ENCODE measurements around the gene WIPI1. TPM values are rescaled to one million over a fixed set of nuclear protein-coding genes. Genes with fewer than 3 reads are reported as not detected.
"Not testable (repeated sequence)": the region's sequence is repeated elsewhere in the genome, so short reads cannot be mapped to it uniquely, and the experiment has no call there.

WIPI1 gene
- total and polyA plus RNA-seq, 4 experiments from 2014 or later: 4.4 to 12.3 (median 9.9) TPM

- no peaks in the 10 kb centered on the region for H3K4me1 ChIP-seq (ENCODE audit: insufficient read depth, low read length)
- no peaks in the 10 kb centered on the region for H3K27me3 ChIP-seq (ENCODE audit: insufficient read depth, low read length)
- peaks cover 20 to 30% of the 10 kb centered on the region in 2 donors for H3K36me3 Mint-ChIP-seq
- no peak overlapping the region for H3K4me3 Mint-ChIP-seq
- H3K9me3 ChIP-seq (ENCODE audit: control insufficient read depth in 1 of 2, low read length in 2 of 2): no peaks in the 10 kb centered on the region
- H3K4me3 ChIP-seq (ENCODE audit: low read length in 2 of 2): no peak overlapping the region
- peaks cover 2 to 13% (median 5%) of the 10 kb centered on the region in 4 donors for H3K4me1 Mint-ChIP-seq
- H3K9me3 Mint-ChIP-seq: peaks cover 0 to 7% (median 3%) of the 10 kb centered on the region in 8 donors
- H3K36me3 ChIP-seq (ENCODE audit: insufficient read depth, low read length): peaks cover 8% of the 10 kb centered on the region
- POLR2A ChIA-PET (ENCODE audit: partially characterized antibody): no interaction called here
- H3K27me3 Mint-ChIP-seq: no peaks in the 10 kb centered on the region
- peak overlapping the region in 2 of 7 donors; percentile 25 to 29 for H3K27ac Mint-ChIP-seq
- H3K27ac ChIP-seq (ENCODE audit: low read depth, low read length): no peak overlapping the region
- no peak for DNase-seq
- CTCF ChIA-PET (ENCODE audit: partially characterized antibody): interaction anchor here (0.6 kb wide), 1 partner anchor 15 kb away, joined by 3 read pairs; no protein-coding TSS in a partner anchor
- intact Hi-C loops (cut with micrococcal nuclease): no loop called here
These were observed 35.8 kb downstream of the WIPI1 start for GRCh38 chr17:68421486-68421885.

GRCh38 chr17:68420065-68420464 lies 37.2 kb downstream of the WIPI1 start:
- H3K27me3 ChIP-seq (ENCODE audit: insufficient read depth, low read length): no peaks in the 10 kb centered on the region
- CTCF ChIA-PET (ENCODE audit: partially characterized antibody): interaction anchor here (1.5 kb wide), 1 partner anchor 21 kb away, joined by 3 read pairs; no protein-coding TSS in a partner anchor
- H3K36me3 ChIP-seq (ENCODE audit: insufficient read depth, low read length): peaks cover 8% of the 10 kb centered on the region
- Mint-ChIP-seq H3K4me3 (no peak overlapping the region), H3K27ac (no peak overlapping the region), H3K4me1 (peaks cover 5 to 23% (median 15%) of the 10 kb centered on the region in 4 donors), H3K9me3 (peaks cover 0 to 14% (median 6%) of the 10 kb centered on the region in 8 donors), H3K36me3 (peaks cover 25 to 28% of the 10 kb centered on the region in 2 donors), H3K27me3 (no peaks in the 10 kb centered on the region)
- DNase-seq: no peak
- no peaks in the 10 kb centered on the region for H3K9me3 ChIP-seq (ENCODE audit: control insufficient read depth in 1 of 2, low read length in 2 of 2)
- intact Hi-C loops (cut with micrococcal nuclease): no loop called here
- POLR2A ChIA-PET (ENCODE audit: partially characterized antibody): interaction anchor here (0.6 kb wide), 1 partner anchor 216 kb away, joined by 3 read pairs; no protein-coding TSS in a partner anchor
- H3K27ac ChIP-seq (ENCODE audit: low read depth, low read length): no peak overlapping the region
- no peak overlapping the region for H3K4me3 ChIP-seq (ENCODE audit: low read length in 2 of 2)
- peaks cover 4% of the 10 kb centered on the region for H3K4me1 ChIP-seq (ENCODE audit: insufficient read depth, low read length)

GRCh38 chr17:68418876-68419275 lies 38.4 kb downstream of the WIPI1 start:
- intact Hi-C loops (cut with micrococcal nuclease): loop anchor here (10.0 kb wide), 1 partner anchor 46 kb away; no protein-coding TSS in a partner anchor

GRCh38 chr17:68417317-68417716 lies 40.0 kb downstream of the WIPI1 start:
- CTCF ChIA-PET (ENCODE audit: partially characterized antibody): interaction anchor here (1.7 to 5.1 kb wide), 3 partner anchors 15 to 128 kb away, joined by 3 to 27 read pairs (median 16); no protein-coding TSS in a partner anchor
- Mint-ChIP-seq H3K9me3 (peaks cover 0 to 21% (median 9%) of the 10 kb centered on the region in 8 donors), H3K27ac (peak overlapping the region in 1 of 7 donors; percentile 7), H3K4me1 (peaks cover 16 to 36% (median 28%) of the 10 kb centered on the region in 4 donors), H3K4me3 (no peak overlapping the region), H3K36me3 (peaks cover 21 to 33% of the 10 kb centered on the region in 2 donors), H3K27me3 (no peaks in the 10 kb centered on the region)
- H3K27me3 ChIP-seq (ENCODE audit: insufficient read depth, low read length): no peaks in the 10 kb centered on the region
- DNase-seq: no peak
- no peak overlapping the region for H3K4me3 ChIP-seq (ENCODE audit: low read length in 2 of 2)
- peaks cover 8% of the 10 kb centered on the region for H3K36me3 ChIP-seq (ENCODE audit: insufficient read depth, low read length)
- H3K27ac ChIP-seq (ENCODE audit: low read depth, low read length): no peak overlapping the region
- peaks cover 16% of the 10 kb centered on the region for H3K4me1 ChIP-seq (ENCODE audit: insufficient read depth, low read length)
- no peaks in the 10 kb centered on the region for H3K9me3 ChIP-seq (ENCODE audit: control insufficient read depth in 1 of 2, low read length in 2 of 2)
- POLR2A ChIA-PET (ENCODE audit: partially characterized antibody): no interaction called here
- intact Hi-C loops (cut with micrococcal nuclease): loop anchor here (10.0 kb wide), 1 partner anchor 47 kb away; no protein-coding TSS in a partner anchor

More at GRCh38 chr17:68418876-68419275, 38.4 kb downstream of the WIPI1 start:
- Histone ChIP-seq H3K27ac (ENCODE audit: low read depth, low read length) (no peak overlapping the region), H3K27me3 (ENCODE audit: insufficient read depth, low read length) (no peaks in the 10 kb centered on the region), H3K4me1 (ENCODE audit: insufficient read depth, low read length) (peaks cover 16% of the 10 kb centered on the region), H3K4me3 (ENCODE audit: low read length in 2 of 2) (no peak overlapping the region), H3K9me3 (ENCODE audit: control insufficient read depth in 1 of 2, low read length in 2 of 2) (no peaks in the 10 kb centered on the region), H3K36me3 (ENCODE audit: insufficient read depth, low read length) (peaks cover 8% of the 10 kb centered on the region)
- Mint-ChIP-seq H3K9me3 (peaks cover 0 to 20% (median 9%) of the 10 kb centered on the region in 8 donors), H3K4me1 (peaks cover 16 to 34% (median 27%) of the 10 kb centered on the region in 4 donors), H3K36me3 (peaks cover 25 to 32% of the 10 kb centered on the region in 2 donors), H3K27ac (no peak overlapping the region), H3K4me3 (no peak overlapping the region), H3K27me3 (no peaks in the 10 kb centered on the region)
- ChIA-PET POLR2A (ENCODE audit: partially characterized antibody) (interaction anchor here (0.7 kb wide), 2 partner anchors 21 to 88 kb away, joined by 4 to 8 read pairs; no protein-coding TSS in a partner anchor), CTCF (ENCODE audit: partially characterized antibody) (interaction anchor here (0.7 to 5.1 kb wide), 2 partner anchors 13 to 38 kb away, joined by 4 to 27 read pairs; no protein-coding TSS in a partner anchor)
- no peak for DNase-seq

DNA sequence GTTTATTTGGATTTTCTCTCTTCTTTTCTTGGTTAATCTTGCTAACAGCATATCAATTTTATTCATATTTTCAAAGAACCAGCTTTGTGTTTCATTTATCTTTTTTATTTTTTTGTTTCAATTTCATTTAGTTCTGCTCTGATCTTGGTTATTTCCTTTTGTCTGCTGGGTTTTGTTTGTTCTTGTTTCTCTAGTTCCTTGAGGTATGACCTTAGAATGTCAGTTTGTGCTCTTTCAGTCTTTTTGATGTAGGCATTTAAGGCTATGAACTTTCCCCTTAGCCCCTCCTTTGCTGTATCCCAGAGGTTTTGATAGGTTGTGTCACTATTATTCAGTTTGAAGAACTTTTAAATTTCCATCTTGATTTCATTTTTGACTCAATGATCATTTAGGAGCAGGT lies 42.4 kb downstream of the WIPI1 start:
- ChIA-PET CTCF (ENCODE audit: partially characterized antibody) (interaction anchor here (1.1 to 5.1 kb wide), 5 partner anchors 13 to 121 kb away, joined by 3 to 27 read pairs (median 3); no protein-coding TSS in a partner anchor), POLR2A (ENCODE audit: partially characterized antibody) (interaction anchor here (1.2 to 2.6 kb wide), 8 partner anchors 14 to 126 kb away, joined by 3 to 16 read pairs (median 6); partner anchors contain the start of genes ARSG, SLC16A6 and WIPI1)
- H3K9me3 ChIP-seq (ENCODE audit: control insufficient read depth in 1 of 2, low read length in 2 of 2); H3K27ac ChIP-seq (ENCODE audit: low read depth, low read length); H3K4me3 ChIP-seq (ENCODE audit: low read length in 2 of 2); H3K27me3 ChIP-seq (ENCODE audit: insufficient read depth, low read length); H3K36me3 ChIP-seq (ENCODE audit: insufficient read depth, low read length); H3K27me3 Mint-ChIP-seq: not testable (repeated sequence)
- peak in 3 of 5 donors; percentile 36 to 52 (median 40) for DNase-seq
- H3K4me3 Mint-ChIP-seq: peak overlapping the region; percentile 91 to 98 (median 96)
- H3K27ac Mint-ChIP-seq: peak overlapping the region; percentile 74 to 99 (median 96)
- intact Hi-C loops (cut with micrococcal nuclease): loop anchor here (2.0 to 10.0 kb wide), 2 partner anchors 22 to 50 kb away; no protein-coding TSS in a partner anchor
- H3K9me3 Mint-ChIP-seq: peaks cover 0 to 32% (median 10%) of the 10 kb centered on the region in 8 donors
- peaks cover 14 to 36% (median 28%) of the 10 kb centered on the region in 4 donors for H3K4me1 Mint-ChIP-seq
- H3K4me1 ChIP-seq (ENCODE audit: insufficient read depth, low read length): peaks cover 16% of the 10 kb centered on the region
- H3K36me3 Mint-ChIP-seq: peaks cover 9 to 19% of the 10 kb centered on the region in 2 donors

DNA sequence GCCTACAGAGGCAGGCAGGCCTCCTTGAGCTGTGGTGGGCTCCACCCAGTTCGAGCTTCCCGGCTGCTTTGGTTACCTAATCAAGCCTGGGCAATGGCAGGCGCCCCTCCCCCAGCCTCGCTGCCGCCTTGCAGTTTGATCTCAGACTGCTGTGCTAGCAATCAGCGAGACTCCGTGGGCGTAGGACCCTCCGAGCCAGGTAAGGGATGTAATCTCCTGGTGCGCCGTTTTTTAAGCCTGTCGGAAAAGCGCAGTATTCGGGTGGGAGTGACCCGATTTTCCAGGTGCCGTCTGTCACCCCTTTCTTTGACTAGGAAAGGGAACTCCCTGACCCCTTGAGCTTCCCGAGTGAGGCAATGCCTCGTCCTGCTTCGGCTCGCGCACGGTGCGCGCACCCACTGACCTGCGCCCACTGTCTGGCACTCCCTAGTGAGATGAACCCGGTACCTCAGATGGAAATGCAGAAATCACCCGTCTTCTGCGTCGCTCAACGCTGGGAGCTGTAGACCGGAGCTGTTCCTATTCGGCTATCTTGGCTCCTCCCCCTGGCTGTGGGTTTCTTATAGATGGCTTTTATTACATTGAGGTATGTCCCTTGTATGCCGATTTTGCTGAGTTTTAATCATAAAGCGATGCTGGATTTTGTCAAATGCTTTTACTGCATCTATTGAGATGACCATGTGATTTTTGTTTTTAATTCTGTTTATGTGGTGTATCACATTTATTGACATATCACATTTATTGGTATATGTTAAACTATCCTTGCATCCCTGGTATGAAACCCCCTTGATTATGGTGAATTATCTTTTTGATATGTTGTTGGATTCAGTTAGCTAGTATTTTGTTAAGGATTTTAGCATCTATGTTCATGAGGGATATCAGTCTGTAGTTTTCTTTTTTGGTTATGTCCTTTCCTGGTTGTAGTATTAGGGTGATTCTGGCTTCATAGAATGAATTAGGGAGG lies 43.4 kb downstream of the WIPI1 start:
- not testable (repeated sequence) for H3K27me3 Mint-ChIP-seq; H3K27me3 ChIP-seq (ENCODE audit: insufficient read depth, low read length); H3K36me3 ChIP-seq (ENCODE audit: insufficient read depth, low read length); H3K9me3 ChIP-seq (ENCODE audit: control insufficient read depth in 1 of 2, low read length in 2 of 2)
- peaks cover 14 to 32% (median 28%) of the 10 kb centered on the region in 4 donors for H3K4me1 Mint-ChIP-seq
- Histone ChIP-seq H3K4me3 (ENCODE audit: low read length in 2 of 2) (peak overlapping the region in 1 of 2 donors; percentile 28), H3K4me1 (ENCODE audit: insufficient read depth, low read length) (peaks cover 16% of the 10 kb centered on the region), H3K27ac (ENCODE audit: low read depth, low read length) (peak overlapping the region; percentile 21)
- H3K4me3 Mint-ChIP-seq: peak overlapping the region; percentile 91 to 98 (median 96)
- H3K36me3 Mint-ChIP-seq: peaks cover 6 to 17% of the 10 kb centered on the region in 2 donors
- CTCF ChIA-PET (ENCODE audit: partially characterized antibody): interaction anchor here (0.7 to 5.1 kb wide), 4 partner anchors 15 to 150 kb away, joined by 3 to 27 read pairs (median 3); no protein-coding TSS in a partner anchor
- DNase-seq: peak; percentile 63 to 82 (median 70)
- intact Hi-C loops (cut with micrococcal nuclease): loop anchor here (2.0 to 10.0 kb wide), 2 partner anchors 23 to 51 kb away; no protein-coding TSS in a partner anchor
- H3K27ac Mint-ChIP-seq: peak overlapping the region; percentile 74 to 99 (median 96)
- H3K9me3 Mint-ChIP-seq: peaks cover 0 to 32% (median 10%) of the 10 kb centered on the region in 8 donors
- POLR2A ChIA-PET (ENCODE audit: partially characterized antibody): interaction anchor here (1.0 to 2.6 kb wide), 10 partner anchors 13 to 125 kb away, joined by 3 to 16 read pairs (median 4); partner anchors contain the start of genes ARSG, SLC16A6 and WIPI1

Data from CD4-positive, alpha-beta memory T cell (primary cell).